Hematopoietic multipotent progenitor cell treated with erythropoietin and hydrocortisone succinate and interleukin-3 and kit ligand, for 17 days (in vitro differentiated cells): ENCODE measurements around the gene PCDH17.

Experiments used
- DNase-seq: peaks from one replicate; pipeline ENCODE4 v3.0.0-alpha.2; 2015; ENCODE audit warnings: low spot score

Gene PCDH17

GRCh38 chr13:57631596-57632275, at the start of gene PCDH17:
Gene PCDH17 (plus strand): TSS chr13:57631744. CDS start chr13:57632547, 803 bp downstream.
- no peak for DNase-seq

GRCh38 chr13:57582032-57582431, 49.5 kb upstream of the PCDH17 start:
- DNase-seq: no peak

GRCh38 chr13:57583529-57583928, 48.0 kb upstream of the PCDH17 start:
- DNase-seq: no peak

- DNase-seq: no peak
Observed at GRCh38 chr13:57588639-57589038, 42.9 kb upstream of the PCDH17 start.

- no peak for DNase-seq
Observed at GRCh38 chr13:57595775-57596174, 35.8 kb upstream of the PCDH17 start.

- DNase-seq: no peak
Observed at GRCh38 chr13:57601536-57601935, 30.0 kb upstream of the PCDH17 start.

GRCh38 chr13:57604442-57604841, 27.1 kb upstream of the PCDH17 start:
- no peak for DNase-seq

GRCh38 chr13:57611969-57612368, 19.6 kb upstream of the PCDH17 start:
- DNase-seq: no peak

- DNase-seq: no peak
Observed at GRCh38 chr13:57612568-57612967, 19.0 kb upstream of the PCDH17 start.

GRCh38 chr13:57624565-57625435, 6.7 kb upstream of the PCDH17 start:
- peak; percentile 44 for DNase-seq

- peak; percentile 9 for DNase-seq
Observed at GRCh38 chr13:57627663-57628062, 3.9 kb upstream of the PCDH17 start.

- DNase-seq: no peak
Observed at GRCh38 chr13:57629391-57629804, 2.1 kb upstream of the PCDH17 start.

GRCh38 chr13:57629821-57630235, 1.7 kb upstream of the PCDH17 start:
- DNase-seq: no peak

GRCh38 chr13:57630661-57631595, 616 bp upstream of the PCDH17 start:
- no peak for DNase-seq

GRCh38 chr13:57632276-57633140, 964 bp downstream of the PCDH17 start:
- no peak for DNase-seq

- no peak for DNase-seq
Observed at GRCh38 chr13:57633141-57633949, 1.8 kb downstream of the PCDH17 start.

- DNase-seq: no peak
Observed at GRCh38 chr13:57633950-57634838, 2.6 kb downstream of the PCDH17 start.

GRCh38 chr13:57634839-57635165, 3.3 kb downstream of the PCDH17 start:
- DNase-seq: no peak

- DNase-seq: no peak
Observed at GRCh38 chr13:57635541-57636085, 4.1 kb downstream of the PCDH17 start.
